Adrenal gland (tissue), 5 donors: ENCODE data around the gene KRTAP5-5.

ENCODE experiments used
- POLR2A ChIP-seq, 2 donors: fragments of 450-650 bp; IDR thresholded peaks; one replicate each; pipeline ENCODE4 v1.6.1; 2017; ENCODE audit warnings: antibody characterized with exemption in 2 of 2, mild to moderate bottlenecking in 2 of 2, moderate library complexity in 1 of 2
- TF ChIP-seq, protein P1 (sequence below), 6 experiments: fragments of 450-650 bp in 4 of 6; fragments of 200-600 bp in 2 of 6; sonication (generic) in 1 of 6; IDR thresholded peaks; 1 replicate in 5 of 6; 2 replicates in 1 of 6; pipeline versions ENCODE4 v1.5.1 to v1.8.0; 2016 to 2021; ENCODE audit warnings: antibody characterized with exemption in 6 of 6, mild to moderate bottlenecking in 2 of 6, moderate library complexity in 1 of 6
- donor health status: DM: no; HTN: no; CAD: no.

DNA sequence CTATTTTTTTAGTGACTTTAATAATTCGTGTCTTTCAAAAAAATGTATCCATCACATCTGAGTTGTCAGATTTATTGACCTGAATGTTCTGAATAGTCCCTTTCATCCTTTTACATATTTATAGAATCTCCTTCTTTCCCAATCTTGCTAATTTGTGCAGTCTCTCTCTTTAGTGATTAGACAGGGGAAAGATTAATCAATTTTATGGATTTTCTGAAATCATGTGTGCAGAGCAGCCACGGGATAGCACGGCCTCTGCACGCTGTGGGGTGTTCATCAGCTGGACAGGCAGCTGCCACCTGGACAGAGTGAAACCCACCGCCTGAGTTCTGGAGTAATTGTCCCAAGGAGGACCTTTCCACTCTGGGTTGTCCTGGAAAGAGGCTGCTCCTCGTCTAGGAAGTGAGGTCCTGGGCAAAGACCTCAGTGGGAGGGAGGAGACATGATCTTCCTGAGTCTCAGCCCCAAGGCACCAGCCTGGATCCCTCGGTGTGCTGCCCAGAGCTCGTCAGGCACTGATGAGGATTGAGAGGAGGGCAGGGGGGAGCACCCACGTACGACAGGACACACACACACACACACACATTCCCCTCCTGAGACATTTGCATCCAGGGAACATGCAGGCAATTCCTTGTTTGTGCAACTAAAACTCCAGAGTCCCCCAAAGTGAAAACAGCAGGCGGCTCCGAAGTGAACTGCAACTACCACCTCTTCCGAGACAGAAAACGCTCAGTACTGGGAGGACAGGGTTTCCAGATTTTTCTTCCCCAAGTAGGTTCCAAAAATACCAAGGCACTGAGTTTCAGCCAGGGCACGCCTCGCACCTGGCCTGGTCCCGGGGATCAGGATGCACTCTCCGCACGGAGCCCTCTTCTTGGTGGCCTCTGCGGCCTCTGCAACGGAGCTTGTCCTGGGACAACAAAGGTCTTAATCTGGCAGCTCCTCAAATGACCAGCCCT, 44.9 kb downstream of the KRTAP5-5 start:
- TF ChIP-seq, protein P1, sequence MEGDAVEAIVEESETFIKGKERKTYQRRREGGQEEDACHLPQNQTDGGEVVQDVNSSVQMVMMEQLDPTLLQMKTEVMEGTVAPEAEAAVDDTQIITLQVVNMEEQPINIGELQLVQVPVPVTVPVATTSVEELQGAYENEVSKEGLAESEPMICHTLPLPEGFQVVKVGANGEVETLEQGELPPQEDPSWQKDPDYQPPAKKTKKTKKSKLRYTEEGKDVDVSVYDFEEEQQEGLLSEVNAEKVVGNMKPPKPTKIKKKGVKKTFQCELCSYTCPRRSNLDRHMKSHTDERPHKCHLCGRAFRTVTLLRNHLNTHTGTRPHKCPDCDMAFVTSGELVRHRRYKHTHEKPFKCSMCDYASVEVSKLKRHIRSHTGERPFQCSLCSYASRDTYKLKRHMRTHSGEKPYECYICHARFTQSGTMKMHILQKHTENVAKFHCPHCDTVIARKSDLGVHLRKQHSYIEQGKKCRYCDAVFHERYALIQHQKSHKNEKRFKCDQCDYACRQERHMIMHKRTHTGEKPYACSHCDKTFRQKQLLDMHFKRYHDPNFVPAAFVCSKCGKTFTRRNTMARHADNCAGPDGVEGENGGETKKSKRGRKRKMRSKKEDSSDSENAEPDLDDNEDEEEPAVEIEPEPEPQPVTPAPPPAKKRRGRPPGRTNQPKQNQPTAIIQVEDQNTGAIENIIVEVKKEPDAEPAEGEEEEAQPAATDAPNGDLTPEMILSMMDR (IDR thresholded peaks at IDR 0.05): no peak
- no peak for TF ChIP-seq POLR2A (IDR thresholded peaks at IDR 0.05)
